ENCODE data around the gene PTPRN2. TPM values are rescaled to one million over a fixed set of nuclear protein-coding genes. Genes with fewer than 3 reads are reported as not detected.

PTPRN2 gene
- total and polyA plus RNA-seq, 2 donors = 1.7 to 1.9 TPM

- WGBS = 91% methylated on average over 24 of the region's 24 CpGs
- Histone ChIP-seq H3K27me3 (ENCODE audit: control insufficient read depth in 2 of 2, insufficient read depth in 1 of 2, low read length in 1 of 2) (no peaks in the 10 kb centered on the region), H3K36me3 (ENCODE audit: control insufficient read depth in 2 of 2, insufficient read depth in 2 of 2, low read length in 1 of 2) (no peaks in the 10 kb centered on the region), H3K9me3 (ENCODE audit: control insufficient read depth in 2 of 2, insufficient read depth in 1 of 2, low read length in 1 of 2) (peaks cover 11 to 40% of the 10 kb centered on the region in 2 donors), H3K4me3 (ENCODE audit: low read length in 2 of 2) (no peak overlapping the region), H3K4me1 (ENCODE audit: control insufficient read depth in 2 of 2, insufficient read depth in 2 of 2, low read length in 2 of 2) (no peaks in the 10 kb centered on the region), H3K27ac (ENCODE audit: low read depth in 1 of 2, low read length in 1 of 2) (no peak overlapping the region)
- DNase-seq (ENCODE audit: low read depth in 6 of 9, low spot score in 9 of 9) = no peak
These were observed 341.2 kb downstream of the PTPRN2 start for GRCh38 chr7:158246272-158246959.

GRCh38 chr7:158245724-158246041 is 341.9 kb downstream of the PTPRN2 start:
- DNase-seq (ENCODE audit: low read depth in 6 of 9, low spot score in 9 of 9) = no peak
- H3K27ac ChIP-seq (ENCODE audit: low read depth in 1 of 2, low read length in 1 of 2) = no peak overlapping the region
- no peaks in the 10 kb centered on the region for H3K36me3 ChIP-seq (ENCODE audit: control insufficient read depth in 2 of 2, insufficient read depth in 2 of 2, low read length in 1 of 2)
- no peaks in the 10 kb centered on the region for H3K4me1 ChIP-seq (ENCODE audit: control insufficient read depth in 2 of 2, insufficient read depth in 2 of 2, low read length in 2 of 2)
- 96% methylated on average over 12 of the region's 12 CpGs for WGBS
- H3K9me3 ChIP-seq (ENCODE audit: control insufficient read depth in 2 of 2, insufficient read depth in 1 of 2, low read length in 1 of 2) = peaks cover 10 to 40% of the 10 kb centered on the region in 2 donors
- H3K27me3 ChIP-seq (ENCODE audit: control insufficient read depth in 2 of 2, insufficient read depth in 1 of 2, low read length in 1 of 2) = no peaks in the 10 kb centered on the region
- no peak overlapping the region for H3K4me3 ChIP-seq (ENCODE audit: low read length in 2 of 2)

DNA sequence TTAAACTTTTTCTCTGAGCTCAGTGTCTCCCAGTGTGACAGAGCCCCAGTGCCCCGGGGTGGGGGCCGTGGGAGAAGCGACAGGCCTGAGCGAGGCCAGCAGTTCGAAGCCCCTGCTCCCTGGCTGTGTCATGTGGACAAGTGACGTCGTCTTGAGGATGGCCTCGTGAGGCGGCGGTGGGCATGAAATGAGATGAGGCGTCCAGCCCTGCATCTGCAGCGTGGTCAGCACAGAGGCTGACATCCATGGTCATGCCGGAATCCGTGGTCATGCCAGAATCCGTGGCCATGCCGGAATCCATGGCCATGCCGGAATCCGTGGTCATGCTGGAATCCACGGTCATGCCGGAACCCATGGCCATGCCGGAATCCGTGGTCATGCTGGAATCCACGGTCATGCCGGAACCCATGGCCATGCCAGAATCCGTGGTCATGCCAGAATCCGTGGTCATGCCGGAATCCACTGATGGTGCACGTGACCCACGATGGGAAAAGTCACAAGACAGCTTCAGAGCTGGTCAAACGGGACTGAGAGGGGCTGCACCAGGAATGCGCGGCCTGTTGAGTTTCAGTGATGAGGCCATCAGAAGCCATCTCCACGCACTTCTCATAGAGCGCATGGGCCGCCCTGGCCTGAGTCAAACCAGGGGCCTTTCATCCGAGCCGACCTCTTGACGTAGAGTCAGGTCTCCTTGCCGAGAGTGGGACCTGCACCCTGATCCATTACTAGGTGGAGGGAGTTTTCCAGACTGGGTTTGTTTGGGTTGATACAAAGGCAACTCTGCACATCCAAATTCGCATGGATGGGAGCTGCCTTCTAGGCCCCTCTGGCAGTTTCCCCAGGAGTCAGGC is 342.5 kb downstream of the PTPRN2 start:
- no peak overlapping the region for H3K27ac ChIP-seq (ENCODE audit: low read depth in 1 of 2, low read length in 1 of 2)
- peaks cover 10 to 40% of the 10 kb centered on the region in 2 donors for H3K9me3 ChIP-seq (ENCODE audit: control insufficient read depth in 2 of 2, insufficient read depth in 1 of 2, low read length in 1 of 2)
- DNase-seq (ENCODE audit: low read depth in 6 of 9, low spot score in 9 of 9) = no peak
- no peaks in the 10 kb centered on the region for H3K27me3 ChIP-seq (ENCODE audit: control insufficient read depth in 2 of 2, insufficient read depth in 1 of 2, low read length in 1 of 2)
- no peaks in the 10 kb centered on the region for H3K4me1 ChIP-seq (ENCODE audit: control insufficient read depth in 2 of 2, insufficient read depth in 2 of 2, low read length in 2 of 2)
- H3K4me3 ChIP-seq (ENCODE audit: low read length in 2 of 2) = no peak overlapping the region
- 96% methylated on average over 40 of the region's 40 CpGs for WGBS
- H3K36me3 ChIP-seq (ENCODE audit: control insufficient read depth in 2 of 2, insufficient read depth in 2 of 2, low read length in 1 of 2) = no peaks in the 10 kb centered on the region

DNA sequence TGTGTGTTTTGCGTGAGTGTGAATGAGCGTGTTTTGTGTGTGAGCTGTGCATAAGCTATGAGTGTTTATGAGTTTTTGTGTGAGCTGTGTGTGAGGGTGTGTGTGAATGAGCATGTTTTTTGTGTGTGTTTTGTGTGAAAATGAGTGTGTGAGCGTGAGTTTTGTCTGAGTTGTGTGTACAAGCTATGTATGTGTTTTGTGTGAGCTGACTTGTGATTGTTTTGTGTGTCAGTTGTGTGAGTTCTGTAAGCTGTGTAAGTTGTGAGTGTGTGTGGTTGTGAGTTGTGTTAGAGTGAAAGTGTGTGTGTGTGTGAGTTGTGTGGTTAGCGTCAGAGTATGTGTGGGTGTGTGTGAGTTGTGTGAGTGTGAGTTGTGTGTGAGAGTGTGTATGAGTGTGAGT is 343.2 kb downstream of the PTPRN2 start:
- no peaks in the 10 kb centered on the region for H3K4me1 ChIP-seq (ENCODE audit: control insufficient read depth in 2 of 2, insufficient read depth in 2 of 2, low read length in 2 of 2)
- DNase-seq (ENCODE audit: low read depth in 6 of 9, low spot score in 9 of 9) = no peak
- 97% methylated on average over 4 of the region's 4 CpGs for WGBS
- H3K27ac ChIP-seq (ENCODE audit: low read depth in 1 of 2, low read length in 1 of 2) = no peak overlapping the region
- H3K4me3 ChIP-seq (ENCODE audit: low read length in 2 of 2) = no peak overlapping the region
- peaks cover 10 to 40% of the 10 kb centered on the region in 2 donors for H3K9me3 ChIP-seq (ENCODE audit: control insufficient read depth in 2 of 2, insufficient read depth in 1 of 2, low read length in 1 of 2)
- no peaks in the 10 kb centered on the region for H3K36me3 ChIP-seq (ENCODE audit: control insufficient read depth in 2 of 2, insufficient read depth in 2 of 2, low read length in 1 of 2)
- no peaks in the 10 kb centered on the region for H3K27me3 ChIP-seq (ENCODE audit: control insufficient read depth in 2 of 2, insufficient read depth in 1 of 2, low read length in 1 of 2)

GRCh38 chr7:158241919-158242318 is 345.7 kb downstream of the PTPRN2 start:
- Histone ChIP-seq H3K27ac (ENCODE audit: low read depth in 1 of 2, low read length in 1 of 2) (no peak overlapping the region), H3K4me3 (ENCODE audit: low read length in 2 of 2) (no peak overlapping the region), H3K9me3 (ENCODE audit: control insufficient read depth in 2 of 2, insufficient read depth in 1 of 2, low read length in 1 of 2) (peaks cover 10 to 41% of the 10 kb centered on the region in 2 donors), H3K27me3 (ENCODE audit: control insufficient read depth in 2 of 2, insufficient read depth in 1 of 2, low read length in 1 of 2) (no peaks in the 10 kb centered on the region), H3K4me1 (ENCODE audit: control insufficient read depth in 2 of 2, insufficient read depth in 2 of 2, low read length in 2 of 2) (no peaks in the 10 kb centered on the region), H3K36me3 (ENCODE audit: control insufficient read depth in 2 of 2, insufficient read depth in 2 of 2, low read length in 1 of 2) (no peaks in the 10 kb centered on the region)
- DNase-seq (ENCODE audit: low read depth in 6 of 9, low spot score in 9 of 9) = no peak
- WGBS = 92% methylated on average over 7 of the region's 7 CpGs

DNA sequence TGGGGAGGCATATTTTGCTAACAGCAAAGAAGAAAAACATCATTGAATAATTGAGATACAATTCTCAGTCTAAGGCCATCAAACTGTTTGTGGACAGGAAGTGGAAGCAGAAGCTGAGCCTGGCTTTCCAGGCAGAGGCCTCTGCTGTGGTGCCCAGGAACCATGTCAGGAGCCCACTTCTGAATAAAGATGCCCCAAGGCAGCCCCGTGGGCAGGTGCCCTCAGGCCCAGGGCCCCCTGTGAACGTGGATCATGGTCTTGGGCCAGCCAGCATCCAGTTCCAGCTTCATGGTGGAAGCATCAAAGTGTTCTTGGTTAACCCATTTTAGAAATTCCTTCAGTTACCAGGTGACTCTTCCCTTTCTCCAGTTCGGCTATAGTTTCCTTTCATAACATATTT is 346.8 kb downstream of the PTPRN2 start:
- no peak overlapping the region for H3K27ac ChIP-seq (ENCODE audit: low read depth in 1 of 2, low read length in 1 of 2)
- 67% methylated on average over 3 of the region's 3 CpGs for WGBS

GRCh38 chr7:158239290-158239981 is 348.2 kb downstream of the PTPRN2 start:
- H3K9me3 ChIP-seq (ENCODE audit: control insufficient read depth in 2 of 2, insufficient read depth in 1 of 2, low read length in 1 of 2) = peaks cover 4 to 31% of the 10 kb centered on the region in 2 donors
- DNase-seq (ENCODE audit: low read depth in 6 of 9, low spot score in 9 of 9) = no peak
- H3K36me3 ChIP-seq (ENCODE audit: control insufficient read depth in 2 of 2, insufficient read depth in 2 of 2, low read length in 1 of 2) = no peaks in the 10 kb centered on the region
- no peaks in the 10 kb centered on the region for H3K27me3 ChIP-seq (ENCODE audit: control insufficient read depth in 2 of 2, insufficient read depth in 1 of 2, low read length in 1 of 2)
- no peak overlapping the region for H3K27ac ChIP-seq (ENCODE audit: low read depth in 1 of 2, low read length in 1 of 2)
- H3K4me1 ChIP-seq (ENCODE audit: control insufficient read depth in 2 of 2, insufficient read depth in 2 of 2, low read length in 2 of 2) = no peaks in the 10 kb centered on the region
- WGBS = 76% methylated on average over 30 of the region's 30 CpGs
- no peak overlapping the region for H3K4me3 ChIP-seq (ENCODE audit: low read length in 2 of 2)

More for the DNA sequence above, 346.8 kb downstream of the PTPRN2 start:
- no peak for DNase-seq (ENCODE audit: low read depth in 6 of 9, low spot score in 9 of 9)
- no peak overlapping the region for H3K4me3 ChIP-seq (ENCODE audit: low read length in 2 of 2)
- H3K9me3 ChIP-seq (ENCODE audit: control insufficient read depth in 2 of 2, insufficient read depth in 1 of 2, low read length in 1 of 2) = peaks cover 8 to 43% of the 10 kb centered on the region in 2 donors
- no peaks in the 10 kb centered on the region for H3K36me3 ChIP-seq (ENCODE audit: control insufficient read depth in 2 of 2, insufficient read depth in 2 of 2, low read length in 1 of 2)
- no peaks in the 10 kb centered on the region for H3K4me1 ChIP-seq (ENCODE audit: control insufficient read depth in 2 of 2, insufficient read depth in 2 of 2, low read length in 2 of 2)
- H3K27me3 ChIP-seq (ENCODE audit: control insufficient read depth in 2 of 2, insufficient read depth in 1 of 2, low read length in 1 of 2) = no peaks in the 10 kb centered on the region

- no peaks in the 10 kb centered on the region for H3K36me3 ChIP-seq (ENCODE audit: control insufficient read depth in 2 of 2, insufficient read depth in 2 of 2, low read length in 1 of 2)
- no peaks in the 10 kb centered on the region for H3K4me1 ChIP-seq (ENCODE audit: control insufficient read depth in 2 of 2, insufficient read depth in 2 of 2, low read length in 2 of 2)
- DNase-seq (ENCODE audit: low read depth in 6 of 9, low spot score in 9 of 9) = no peak
- H3K4me3 ChIP-seq (ENCODE audit: low read length in 2 of 2) = no peak overlapping the region
- WGBS = 90% methylated on average over 21 of the region's 21 CpGs
- H3K9me3 ChIP-seq (ENCODE audit: control insufficient read depth in 2 of 2, insufficient read depth in 1 of 2, low read length in 1 of 2) = peaks cover 4 to 28% of the 10 kb centered on the region in 2 donors
- no peak overlapping the region for H3K27ac ChIP-seq (ENCODE audit: low read depth in 1 of 2, low read length in 1 of 2)
- H3K27me3 ChIP-seq (ENCODE audit: control insufficient read depth in 2 of 2, insufficient read depth in 1 of 2, low read length in 1 of 2) = no peaks in the 10 kb centered on the region
These were observed 348.9 kb downstream of the PTPRN2 start for GRCh38 chr7:158238616-158239289.

Data from thymus (tissue), 11 donors.